Suppressor macrophage treated with lipopolysaccharide for 1 hour (primary cell): ENCODE results near the gene CSF2.

Experiments used
- DNase-seq, 3 donors: peaks; one replicate each; pipeline ENCODE4 v3.0.0-alpha.2; 2020 to 2022

CSF2 gene

DNA sequence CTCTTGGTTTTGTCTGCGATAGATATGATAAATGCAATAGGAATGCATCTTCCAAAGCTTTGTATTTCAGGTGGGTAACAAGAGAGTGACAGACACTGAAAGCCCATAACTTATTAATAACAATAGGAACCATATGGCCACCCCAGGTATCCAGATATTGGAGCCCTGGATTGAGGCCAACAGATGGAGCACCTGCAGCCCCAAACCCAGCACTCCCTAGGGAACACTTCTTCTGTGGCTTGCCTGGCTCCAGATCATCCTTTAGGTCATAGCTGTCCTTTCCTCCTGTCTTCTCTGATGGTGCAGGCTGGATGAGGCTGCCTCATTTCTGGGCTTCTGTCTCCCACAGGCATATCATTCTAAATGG, 18.2 kb upstream of the CSF2 start:
- DNase-seq = no peak

DNA sequence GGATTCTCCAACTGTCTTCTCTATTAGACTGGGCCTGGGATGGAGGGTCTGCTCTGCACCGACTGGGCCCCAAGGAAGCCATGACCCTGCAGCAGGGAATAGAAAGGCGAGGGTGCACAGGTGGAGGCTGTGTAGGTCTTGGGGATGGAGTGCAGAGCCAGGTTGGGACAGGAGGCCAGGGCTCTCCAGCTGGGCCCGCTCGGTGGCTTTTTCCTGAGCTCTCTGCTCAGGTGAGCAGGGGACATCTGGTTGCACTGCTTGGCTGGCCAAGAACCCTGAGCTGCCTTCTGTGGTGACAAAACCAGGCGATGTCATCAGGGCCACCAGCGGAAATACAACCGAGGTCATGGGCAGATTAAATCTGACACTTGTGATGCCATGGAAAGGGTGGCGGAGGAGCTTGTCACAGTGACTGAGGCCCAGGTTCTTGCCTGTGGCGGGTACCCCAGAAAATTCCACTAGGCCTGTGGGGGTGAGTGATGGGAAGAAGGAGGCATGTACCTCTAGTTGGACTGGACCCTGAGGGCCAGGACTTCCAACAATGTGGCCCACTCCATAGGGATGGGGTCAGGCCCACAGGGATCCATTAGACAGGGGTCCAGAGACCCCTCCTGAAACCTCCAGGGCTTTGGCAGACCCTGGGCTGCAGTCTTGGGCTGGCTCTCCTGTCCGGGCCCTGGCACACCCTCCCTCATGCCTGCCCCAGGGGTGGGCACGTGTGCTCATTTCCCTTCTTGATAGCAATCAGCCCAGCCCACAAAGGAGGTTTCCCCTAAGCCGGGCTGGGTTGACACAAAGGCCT, 17.6 kb upstream of the CSF2 start:
- DNase-seq = no peak

DNA sequence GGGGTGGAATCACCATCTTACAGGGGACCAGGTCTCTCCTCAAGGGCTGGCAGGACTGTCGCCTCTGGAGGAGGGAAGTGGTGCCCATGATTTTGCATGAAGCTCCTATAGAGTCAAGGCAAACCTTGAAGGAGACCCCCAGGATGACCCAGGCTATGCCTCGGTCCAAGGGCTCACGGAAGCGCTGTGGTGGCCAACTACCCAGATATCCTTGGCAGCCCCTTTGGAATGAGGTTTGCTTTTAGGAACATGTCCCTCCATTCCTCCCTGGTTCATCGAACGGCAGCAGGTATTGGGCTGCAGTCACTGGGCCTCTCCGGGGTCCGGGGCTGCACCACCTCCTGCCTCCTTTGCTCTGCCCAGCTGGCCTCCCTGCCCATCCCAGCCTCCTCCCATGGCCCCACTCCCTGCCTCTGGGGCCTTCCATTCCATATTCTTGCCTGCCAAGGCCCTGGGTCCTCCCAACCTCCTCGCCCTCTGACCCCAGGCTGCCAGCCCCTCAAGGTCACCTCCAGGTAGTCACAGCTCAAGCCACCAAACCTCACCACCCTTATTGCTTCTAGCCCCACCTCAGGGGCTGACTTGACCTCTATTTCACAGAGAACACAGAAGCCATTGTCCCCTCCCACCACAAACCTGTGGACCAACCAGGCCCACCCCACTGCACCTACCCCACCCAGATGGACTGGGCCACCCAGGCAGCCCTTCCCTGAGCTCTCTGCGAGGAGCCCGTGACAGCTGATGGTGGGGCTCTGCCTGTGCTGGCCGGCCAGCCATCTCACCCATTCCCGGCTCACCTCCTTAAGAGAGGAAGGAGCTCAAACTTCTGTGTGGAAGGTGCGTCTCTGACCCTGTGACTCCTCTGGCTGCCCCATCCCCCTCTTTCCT, 16.7 kb upstream of the CSF2 start:
- DNase-seq = no peak

DNA sequence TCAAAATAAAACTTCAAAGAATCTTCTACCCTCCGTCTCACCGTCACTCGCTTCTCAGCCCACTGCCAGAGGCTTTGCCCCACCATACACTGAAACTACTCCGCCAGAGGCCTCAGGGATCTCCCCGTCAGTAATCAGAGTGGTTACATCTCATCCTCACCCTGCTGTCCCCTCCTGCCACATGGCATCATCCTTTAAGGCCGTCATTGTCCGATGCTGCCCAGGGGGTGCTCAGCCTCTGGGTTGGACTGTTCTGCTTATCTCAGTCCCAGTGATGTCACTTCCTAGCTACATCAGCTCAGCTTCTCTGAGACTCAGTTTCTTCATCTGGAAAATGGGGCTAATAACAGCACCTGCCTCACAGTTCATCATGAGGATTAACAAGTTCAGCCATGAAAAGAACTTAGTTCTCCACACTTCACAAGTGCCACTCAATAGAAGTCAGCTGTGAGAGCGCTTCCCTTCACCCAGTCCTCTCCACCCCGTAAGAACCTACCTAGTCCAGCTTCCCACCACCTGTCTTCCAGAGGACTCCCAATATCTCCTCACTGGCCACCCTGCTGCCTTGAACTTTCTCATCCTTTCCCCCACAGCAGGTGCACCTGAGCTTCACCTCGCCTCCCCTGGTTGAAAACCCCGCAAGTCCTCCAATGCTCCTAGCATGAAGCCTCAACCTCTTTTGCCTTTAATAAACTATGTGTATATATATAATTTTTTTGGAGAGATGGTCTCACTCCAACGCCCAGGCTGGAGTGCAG, 15.9 kb upstream of the CSF2 start:
- no peak for DNase-seq

GRCh38 chr5:132058646-132059042, 14.9 kb upstream of the CSF2 start:
- no peak for DNase-seq

DNA sequence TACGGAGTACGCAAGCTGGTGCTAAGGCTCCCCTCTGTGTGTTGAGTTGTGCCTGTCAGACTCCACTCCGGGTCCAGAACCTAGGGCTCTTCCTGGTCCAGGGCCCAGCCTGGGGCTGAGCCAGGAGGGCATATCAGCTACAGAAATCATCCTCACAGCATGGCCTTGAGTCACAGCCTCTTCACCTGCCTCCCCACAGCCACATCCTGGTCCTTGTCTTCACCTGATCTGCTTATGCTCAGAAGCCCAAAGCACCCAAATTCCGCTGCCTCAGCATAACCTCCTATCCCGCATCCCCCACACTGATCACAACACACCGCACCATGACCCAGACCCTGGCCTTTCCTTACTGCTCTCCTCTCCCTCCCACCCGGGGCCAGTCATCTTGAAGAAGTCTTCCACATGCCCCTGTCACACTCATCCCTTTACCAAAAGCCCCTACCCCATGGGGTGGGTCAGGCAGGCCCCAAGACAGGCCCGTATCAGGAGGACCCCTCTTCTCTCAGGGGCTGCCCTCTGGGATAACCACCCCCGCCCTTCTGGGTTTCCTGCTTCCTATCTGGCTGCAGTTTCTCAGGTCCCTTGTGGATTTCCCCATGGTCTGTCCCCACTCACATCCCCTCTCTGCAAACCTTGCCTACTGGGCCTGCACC, 14.4 kb upstream of the CSF2 start:
- DNase-seq = no peak

DNA sequence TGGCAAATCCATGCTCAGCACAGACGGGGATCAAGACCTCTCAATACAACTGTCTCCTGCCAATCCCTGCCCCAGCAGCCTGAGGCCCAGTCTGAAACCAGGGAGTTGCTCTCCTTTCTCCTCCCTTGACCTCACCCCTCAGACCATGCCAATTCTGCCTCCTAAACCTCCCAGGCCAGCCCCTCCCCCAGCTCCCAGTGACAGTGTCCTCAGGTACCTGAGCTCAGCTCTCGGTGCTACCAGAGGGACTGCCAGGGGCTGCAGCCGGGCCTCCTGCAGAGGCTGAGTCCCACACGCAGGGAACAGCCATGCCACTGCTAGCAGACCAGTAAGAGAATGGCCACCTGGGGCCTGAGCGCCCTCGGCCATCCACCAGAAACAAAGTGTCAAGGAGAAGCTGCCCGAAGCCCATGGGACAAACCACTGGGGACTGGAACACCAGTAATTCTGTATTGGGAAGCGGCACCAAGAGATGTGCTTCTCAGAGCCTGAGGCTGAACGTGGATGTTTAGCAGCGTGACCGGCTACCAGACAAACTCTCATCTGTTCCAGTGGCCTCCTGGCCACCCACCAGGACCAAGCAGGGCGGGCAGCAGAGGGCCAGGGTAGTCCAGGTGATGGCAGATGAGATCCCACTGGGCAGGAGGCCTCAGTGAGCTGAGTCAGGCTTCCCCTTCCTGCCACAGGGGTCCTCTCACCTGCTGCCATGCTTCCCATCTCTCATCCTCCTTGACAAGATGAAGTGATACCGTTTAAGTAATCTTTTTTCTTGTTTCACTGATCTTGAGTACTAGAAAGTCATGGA, 13.7 kb upstream of the CSF2 start:
- no peak for DNase-seq

- DNase-seq = no peak
Measured at GRCh38 chr5:132060501-132061161, 13.0 kb upstream of the CSF2 start, which contains the start of gene IL3. TSS of gene IL3 (plus strand) at chr5:132060655. CDS start at chr5:132060707, 52 bp downstream.

DNA sequence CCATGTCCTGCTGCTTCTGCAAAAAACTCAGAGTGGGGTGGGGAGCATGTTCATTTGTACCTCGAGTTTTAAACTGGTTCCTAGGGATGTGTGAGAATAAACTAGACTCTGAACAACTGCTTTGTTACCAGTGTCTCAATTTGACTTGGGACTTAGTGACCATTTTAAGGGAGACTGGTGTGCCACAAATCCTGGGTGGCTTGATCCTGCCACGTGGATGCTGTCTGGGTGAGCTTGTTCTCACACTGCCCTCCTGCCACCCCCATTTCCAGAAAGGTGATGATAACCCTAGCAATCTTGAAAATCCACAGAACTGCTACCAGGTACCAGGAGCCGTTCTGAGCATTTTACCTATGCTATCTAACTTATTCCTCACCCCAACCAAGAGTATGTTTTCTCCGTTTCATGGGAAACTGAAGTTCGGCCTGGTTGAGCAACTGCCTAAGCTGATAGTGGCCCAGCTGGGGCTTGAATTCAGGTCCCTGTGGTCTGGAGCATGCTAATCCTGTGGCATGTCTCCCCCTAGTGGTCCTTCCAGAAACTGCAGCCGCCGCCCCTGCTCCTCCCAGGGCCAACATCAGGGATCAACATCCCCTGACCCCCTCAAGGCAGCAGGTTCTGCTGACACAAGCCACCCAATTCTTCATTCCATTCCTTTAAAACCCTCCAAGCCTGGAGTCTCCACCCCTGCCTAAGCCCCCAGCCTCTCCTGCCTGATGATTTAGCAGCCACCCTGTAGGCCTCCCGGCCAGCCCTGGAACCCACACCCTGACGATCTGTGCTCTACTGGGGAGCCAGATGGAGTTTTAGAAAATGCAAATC, 10.3 kb upstream of the CSF2 start:
- peak; percentile 70 to 87 (median 82) for DNase-seq

GRCh38 chr5:132064140-132064539, 9.4 kb upstream of the CSF2 start:
- no peak for DNase-seq

DNA sequence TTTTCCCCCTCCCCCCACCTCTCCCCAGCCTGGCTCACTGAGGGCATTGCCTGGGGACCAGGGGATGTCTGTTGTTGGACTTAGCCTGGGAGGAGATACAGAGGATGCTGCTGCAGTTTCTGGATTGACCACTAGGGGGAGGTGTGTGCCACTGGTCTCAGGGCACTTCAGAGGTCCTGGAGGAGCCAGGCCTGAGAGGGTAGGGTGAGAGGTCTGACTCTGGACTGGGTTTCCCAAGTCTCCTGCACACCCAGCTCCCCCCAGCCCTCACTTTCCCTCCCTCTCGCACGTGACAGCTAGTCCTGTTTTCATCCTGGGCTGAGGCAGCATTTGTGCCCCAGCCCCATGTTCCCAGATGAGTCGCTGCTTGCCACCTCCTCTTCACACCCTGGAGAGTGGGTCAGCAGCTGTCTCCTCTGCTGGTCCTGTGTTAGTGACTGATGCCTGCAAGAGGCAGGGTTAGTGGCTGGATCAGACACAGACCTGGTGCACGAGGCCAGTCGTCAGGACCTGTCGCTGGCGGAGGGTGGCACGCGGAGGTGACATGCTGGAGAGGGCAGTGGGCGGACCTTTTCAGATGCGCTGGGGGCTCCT, 8.8 kb upstream of the CSF2 start:
- DNase-seq = peak; percentile 85 to 89 (median 87)

GRCh38 chr5:132065351-132065937, 8.1 kb upstream of the CSF2 start:
- DNase-seq = peak; percentile 68 to 84 (median 76)

GRCh38 chr5:132065951-132066701, 7.5 kb upstream of the CSF2 start:
- DNase-seq = no peak

DNA sequence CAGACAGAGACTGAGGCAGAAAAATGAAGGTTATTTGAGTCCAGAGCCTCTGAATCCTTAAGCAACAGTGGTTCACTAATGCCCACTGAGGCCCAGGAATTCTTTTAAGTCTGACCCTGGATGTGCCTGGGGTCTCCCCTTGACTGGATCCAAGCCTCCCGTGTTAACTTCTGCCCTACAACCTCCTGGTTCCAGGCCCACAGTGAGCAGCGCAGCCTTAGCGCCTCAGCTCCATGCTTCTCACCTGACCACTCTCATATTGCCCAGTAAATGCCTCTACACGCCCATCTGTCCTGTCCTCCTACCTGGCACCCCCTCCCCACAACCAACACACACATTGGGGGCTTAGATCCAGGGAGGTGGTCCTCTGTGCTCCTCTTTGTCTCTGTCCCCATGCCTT, 6.7 kb upstream of the CSF2 start:
- DNase-seq = no peak

DNA sequence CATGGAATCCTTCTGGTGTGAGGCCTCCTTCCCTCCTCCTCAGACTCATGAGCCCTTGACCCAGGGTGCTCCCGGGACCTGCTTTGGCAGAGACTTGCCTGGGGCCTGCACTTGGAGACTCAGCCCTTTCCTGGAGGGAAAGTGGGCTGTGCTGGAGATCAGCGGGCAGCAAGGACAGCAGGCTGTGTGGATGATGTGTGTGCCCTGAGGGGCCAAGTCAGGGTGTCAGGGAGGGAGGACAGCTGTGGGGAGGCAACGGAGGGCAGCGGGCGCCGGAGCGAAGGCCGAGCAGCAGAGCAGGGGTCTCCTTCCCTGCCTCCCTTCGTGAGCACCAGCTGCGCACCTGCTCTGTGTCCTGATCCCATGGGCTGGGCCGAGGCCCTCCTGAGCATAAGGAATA, 6.1 kb upstream of the CSF2 start:
- DNase-seq = no peak

- DNase-seq = no peak
Measured at GRCh38 chr5:132067941-132068808, 5.4 kb upstream of the CSF2 start.

- peak in 2 of 3 donors; percentile 25 to 33 for DNase-seq
Measured at GRCh38 chr5:132069561-132069960, 4.0 kb upstream of the CSF2 start.

DNA sequence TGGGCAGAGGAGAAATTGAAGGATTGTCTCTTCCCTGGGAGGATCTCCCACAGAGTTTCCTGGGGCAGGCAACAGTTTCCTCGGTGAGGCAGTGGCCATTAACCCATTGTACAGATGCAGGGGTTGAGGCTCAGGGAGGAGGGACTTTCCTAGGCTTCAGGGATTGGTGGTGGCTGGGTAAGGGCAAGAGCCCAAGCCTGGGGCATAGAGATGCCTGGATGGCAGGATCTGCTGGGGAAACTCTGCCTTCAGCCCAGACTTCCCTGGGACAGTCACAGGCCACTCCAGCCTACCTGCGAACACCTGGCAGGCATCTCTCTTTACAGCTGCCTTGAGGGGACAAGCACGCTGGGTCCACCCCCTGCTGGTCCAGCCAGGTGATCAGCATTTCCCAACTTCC, 3.6 kb upstream of the CSF2 start:
- DNase-seq = no peak
